Lower leg skin (tissue), 4 donors: ENCODE data around the gene TOR4A. TPM values are rescaled to one million over a fixed set of nuclear protein-coding genes. Genes with fewer than 3 reads are reported as not detected.
"Not testable (repeated sequence)": the region's sequence is repeated elsewhere in the genome, so short reads cannot be mapped to it uniquely, and the experiment has no call there.

ENCODE experiments used
- DNase-seq, 2 donors: peaks; one replicate each; pipeline ENCODE4 v3.0.0-alpha.2; 2019; ENCODE audit warnings: low spot score in 2 of 2
- H3K4me3 ChIP-seq: fragments of 200-600 bp; sonication (generic); 2 replicates; pipeline ENCODE4 v1.5.1; 2017; ENCODE audit warnings: mild to moderate bottlenecking, low read depth; ENCODE audit not compliant: poor library complexity, severe bottlenecking
- CTCF ChIP-seq, 3 donors: fragments of 450-650 bp; IDR thresholded peaks; one replicate each; pipeline ENCODE4 v1.5.1; 2016; ENCODE audit warnings: antibody characterized with exemption in 3 of 3, mild to moderate bottlenecking in 3 of 3, moderate library complexity in 2 of 3
- POLR2A ChIP-seq, 2 donors: fragments of 450-650 bp; IDR thresholded peaks; one replicate each; pipeline ENCODE4 v1.6.1; 2016 to 2017; ENCODE audit warnings: antibody characterized with exemption in 2 of 2, mild to moderate bottlenecking in 1 of 2, moderate library complexity in 1 of 2
- WGBS, 2 donors: methylation state at CpG; one replicate each; pipeline ENCODE4 v1.1.5; 2018; 5-methylcytosine and 5-hydroxymethylcytosine counted together
- intact Hi-C: fragments of 100-400 bp; cut with DNase I; formaldehyde crosslinking; loops from one replicate; pipeline ENCODE4 v1.15.0; 2023; ENCODE audit warnings: low total_unique reads
- total RNA-seq, 4 donors: library from RNA; depleted of rRNA; stranded (reverse); fragments of >200 nt; gene quantifications; one replicate each; pipeline ENCODE4 v1.1.0, GENCODE V29; 2016

TOR4A gene
- total RNA-seq, 4 donors from 2014 or later, result 4.9 to 7.4 (median 5.6) TPM

GRCh38 chr9:137242269-137243203, 35.0 kb upstream of the TOR4A start:
- WGBS, 2 donors, result 64 to 78% methylated on average over 32 to 36 of the region's 36 CpGs

GRCh38 chr9:137243266-137243625, 34.3 kb upstream of the TOR4A start:
- H3K4me3 ChIP-seq, DNase-seq, intact Hi-C loops: not testable (repeated sequence)
- 75 to 84% methylated on average over 18 of the region's 18 CpGs for WGBS, 2 donors

More at GRCh38 chr9:137242269-137243203, 35.0 kb upstream of the TOR4A start:
- no peak for DNase-seq
- H3K4me3 ChIP-seq, result peak overlapping the region; percentile 73
- intact Hi-C loops, result no loop called here
- TF ChIP-seq CTCF (IDR thresholded peaks at IDR 0.05) (no peak), POLR2A (IDR thresholded peaks at IDR 0.05) (no peak)

GRCh38 chr9:137243626-137244485, 33.7 kb upstream of the TOR4A start:
- intact Hi-C loops, result no loop called here
- 47 to 75% methylated on average over 13 to 14 of the region's 15 CpGs for WGBS, 2 donors
- no peak overlapping the region for H3K4me3 ChIP-seq
- DNase-seq, result no peak
- TF ChIP-seq CTCF (IDR thresholded peaks at IDR 0.05), result no peak
- TF ChIP-seq POLR2A (IDR thresholded peaks at IDR 0.05), result no peak

GRCh38 chr9:137244486-137245449, 32.8 kb upstream of the TOR4A start:
- TF ChIP-seq POLR2A (IDR thresholded peaks at IDR 0.05) (no peak), CTCF (IDR thresholded peaks at IDR 0.05) (no peak)
- 44 to 48% methylated on average over 26 to 27 of the region's 36 CpGs for WGBS, 2 donors
- intact Hi-C loops, result no loop called here
- no peak for DNase-seq
- no peak overlapping the region for H3K4me3 ChIP-seq

- no peak overlapping the region for H3K4me3 ChIP-seq
- no peak for DNase-seq
- TF ChIP-seq POLR2A (IDR thresholded peaks at IDR 0.05) (no peak), CTCF (IDR thresholded peaks at IDR 0.05) (no peak)
- 76 to 83% methylated on average over 24 to 25 of the region's 25 CpGs for WGBS, 2 donors
- intact Hi-C loops, result no loop called here
Measured at GRCh38 chr9:137245450-137246421, 31.8 kb upstream of the TOR4A start.
